HUDEP-2 (cell line): ENCODE measurements around the gene MEIOB.
"Not testable (repeated sequence)": the region's sequence is repeated elsewhere in the genome, so short reads cannot be mapped to it uniquely, and the experiment has no call there.

Experiments used
- DNase-seq, 76 experiments: peaks; one replicate each; lab custom pipeline; 2025; ENCODE audit not compliant: unreplicated experiment in 76 of 76; lab: John Stamatoyannopoulos, UW

Gene MEIOB

DNA sequence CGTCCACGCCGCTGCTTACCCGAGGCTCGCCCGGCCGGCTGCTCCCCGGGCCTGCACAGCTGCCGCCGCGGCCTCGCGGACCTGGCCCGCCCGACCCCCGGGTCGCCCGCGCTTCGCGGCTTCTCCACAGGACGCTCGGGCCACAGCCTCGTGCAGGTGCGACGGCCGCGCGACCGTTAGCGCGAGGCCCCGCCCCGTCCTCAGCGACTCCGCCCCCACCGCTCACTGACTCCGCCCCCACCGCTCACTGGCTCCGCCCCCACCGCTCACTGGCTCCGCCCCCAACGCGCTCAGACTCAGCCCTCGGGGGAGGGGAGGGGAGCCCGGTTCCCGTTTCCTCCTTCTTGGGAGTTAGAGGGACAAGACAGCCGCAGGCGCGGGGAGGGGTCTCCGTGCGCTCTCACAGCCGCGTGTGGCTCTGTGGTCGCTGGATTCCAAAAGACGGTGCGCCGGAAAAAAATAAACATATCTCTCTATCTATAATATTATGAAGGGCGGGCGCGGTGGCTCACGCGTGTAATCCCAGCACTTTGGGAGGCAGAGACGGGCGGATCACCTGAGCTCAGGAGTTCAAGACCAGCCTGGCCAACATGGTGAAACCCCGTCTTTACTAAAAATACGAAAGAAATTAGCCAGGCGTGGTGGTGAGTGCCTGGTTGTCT is at the start of gene MEIOB:
TSS of gene MEIOB (minus strand) at position 191 of the 662 bp plus-strand sequence. CDS start 3,989 bp downstream, outside the sequence.
- peak in 65 of 76 experiments; percentile 16 to 81 (median 58) for DNase-seq

DNA sequence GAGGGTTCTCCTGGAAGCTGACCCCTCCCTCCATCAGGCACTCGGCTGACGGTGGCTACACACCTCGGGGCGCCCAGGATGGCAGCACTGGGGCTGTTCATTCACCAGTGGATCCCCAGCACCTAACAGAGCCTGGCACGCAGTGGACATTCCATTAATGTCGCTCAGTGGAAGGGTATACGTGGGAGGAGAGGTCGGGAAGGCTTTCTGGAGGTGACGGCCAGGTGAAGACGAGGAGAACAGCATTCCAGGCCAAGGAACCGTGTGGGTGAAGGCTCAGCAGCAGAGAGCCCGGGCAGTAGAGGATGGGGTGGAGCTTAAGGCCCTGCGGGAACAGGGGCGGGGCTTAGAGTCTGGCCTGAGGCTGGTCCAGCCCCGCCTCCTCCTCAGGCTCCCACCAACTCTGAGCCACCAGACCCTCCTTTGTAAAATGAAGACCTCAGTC is 48.8 kb upstream of the MEIOB start:
- DNase-seq: peak in 42 of 76 experiments; percentile 6 to 69 (median 38)

- not testable (repeated sequence) for DNase-seq
Observed at GRCh38 chr16:1920122-1920521, 48.2 kb upstream of the MEIOB start.

DNA sequence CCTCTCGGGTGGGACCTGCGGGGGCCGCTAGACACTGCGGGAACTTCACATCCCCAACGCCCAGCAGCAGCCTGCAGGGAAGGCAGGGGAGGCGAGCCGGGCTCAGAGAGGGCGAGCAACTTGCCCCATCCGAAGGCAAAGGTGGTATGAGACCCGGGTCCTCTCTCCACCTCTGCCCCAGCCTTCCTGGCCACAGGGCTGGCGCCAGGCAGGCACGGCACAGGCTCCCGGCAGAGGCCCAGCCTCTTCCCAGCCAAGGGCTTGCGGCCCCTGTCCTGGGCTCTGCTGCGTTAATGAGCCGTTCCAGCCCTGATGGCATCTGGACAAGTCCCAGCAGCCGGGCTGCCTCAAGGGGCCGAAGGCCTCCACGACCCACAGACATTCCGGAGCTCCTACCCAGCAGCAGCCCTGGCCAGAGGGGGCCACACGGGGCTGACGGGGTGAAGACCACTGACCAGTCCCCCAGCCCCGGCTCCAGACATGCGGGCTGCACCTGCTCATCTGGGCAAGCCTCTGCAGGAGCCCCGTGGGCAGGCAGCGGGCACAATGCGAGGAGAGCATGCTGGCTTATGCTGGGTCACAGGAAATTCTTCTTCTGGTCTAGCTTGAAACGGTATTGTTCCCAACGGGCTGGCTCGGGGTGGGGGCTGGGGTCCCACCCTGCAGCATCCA is 47.5 kb upstream of the MEIOB start:
- no peak for DNase-seq

DNA sequence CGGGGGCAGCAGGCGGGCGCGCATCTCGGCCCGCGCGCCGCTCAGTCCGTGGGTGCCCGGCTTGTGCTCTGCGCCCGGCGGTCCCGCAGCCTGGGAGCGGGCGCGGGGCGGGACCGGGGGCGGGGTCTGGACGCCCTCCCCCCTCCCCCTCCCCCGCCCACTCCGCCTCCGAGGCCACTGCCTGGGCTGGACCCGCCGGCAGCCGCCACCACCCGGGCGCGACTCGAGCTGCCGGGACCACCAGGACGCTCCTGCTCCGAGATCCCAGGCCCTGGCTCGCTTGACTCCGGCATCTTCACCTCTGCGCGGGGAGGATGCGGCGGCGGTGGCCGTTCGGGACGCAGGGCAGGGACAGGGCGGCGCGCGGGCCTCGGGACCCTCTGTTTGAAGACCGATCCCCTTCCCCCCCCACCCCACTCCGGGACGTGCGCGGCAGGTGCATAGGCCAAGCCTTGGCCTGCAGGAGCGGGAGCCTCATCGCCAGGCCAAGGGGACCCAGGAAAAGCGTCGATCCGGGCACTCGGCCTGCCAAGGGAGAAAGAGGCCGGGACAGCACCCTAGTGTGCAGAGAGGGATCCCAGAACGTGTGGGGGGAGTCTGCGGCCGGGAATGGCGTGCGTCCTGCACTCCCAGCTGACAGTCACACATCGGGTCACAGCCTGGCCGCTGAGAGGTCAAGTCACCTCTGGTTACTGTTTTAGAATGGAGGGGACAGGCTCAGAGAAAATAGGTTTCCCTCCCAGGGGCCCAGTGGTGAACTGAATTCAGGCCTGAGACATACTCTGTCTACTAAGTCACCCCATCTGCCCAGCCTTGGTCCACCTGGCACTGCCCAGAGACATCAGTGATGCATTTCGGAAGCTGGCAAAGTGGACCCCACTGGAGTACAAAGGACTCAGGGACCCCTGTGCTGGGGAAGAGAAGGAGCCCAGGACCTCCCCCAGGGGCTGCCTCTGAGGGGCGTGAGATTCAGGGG is 46.7 kb upstream of the MEIOB start, which contains the start of gene HS3ST6:
TSS of gene HS3ST6 (minus strand) at position 65 of the 976 bp plus-strand sequence. CDS start 92 bp downstream, outside the sequence.
- DNase-seq: no peak

DNA sequence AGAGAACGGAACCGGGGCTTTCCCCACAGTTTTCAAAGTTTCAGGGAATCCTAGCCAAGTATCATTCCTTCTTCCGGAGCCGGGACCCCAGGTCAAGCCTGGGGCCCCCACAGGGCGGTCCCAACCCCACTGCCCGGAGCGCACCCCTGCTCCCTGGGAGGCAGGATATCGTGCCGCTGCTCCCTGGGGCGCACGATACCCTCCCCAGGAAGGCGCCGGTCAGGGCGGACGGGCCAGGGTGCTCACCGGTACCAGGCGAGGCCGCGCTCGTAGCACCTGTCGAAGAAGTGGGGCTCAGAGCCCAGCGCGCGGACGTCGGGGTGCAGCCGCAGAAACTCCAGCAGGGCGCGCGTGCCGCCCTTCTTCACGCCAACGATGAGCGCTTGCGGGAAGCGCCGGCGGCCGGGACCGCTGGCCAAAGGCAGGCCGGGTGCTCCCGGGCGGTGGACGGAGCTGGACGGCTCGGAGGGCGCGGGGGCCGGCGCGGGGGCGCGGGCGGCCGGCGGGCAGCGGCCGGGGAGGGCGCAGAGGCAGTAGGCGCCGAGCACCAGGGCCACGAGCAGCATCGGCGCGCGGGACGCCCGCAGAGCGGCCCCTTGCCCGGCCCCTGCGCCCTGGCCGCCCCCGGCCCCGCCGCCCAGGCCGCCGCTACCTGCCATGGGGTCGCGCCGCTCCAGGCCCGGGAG is 45.8 kb upstream of the MEIOB start:
- DNase-seq: no peak

- DNase-seq: no peak
Observed at GRCh38 chr16:1917056-1917664, 45.2 kb upstream of the MEIOB start.

DNA sequence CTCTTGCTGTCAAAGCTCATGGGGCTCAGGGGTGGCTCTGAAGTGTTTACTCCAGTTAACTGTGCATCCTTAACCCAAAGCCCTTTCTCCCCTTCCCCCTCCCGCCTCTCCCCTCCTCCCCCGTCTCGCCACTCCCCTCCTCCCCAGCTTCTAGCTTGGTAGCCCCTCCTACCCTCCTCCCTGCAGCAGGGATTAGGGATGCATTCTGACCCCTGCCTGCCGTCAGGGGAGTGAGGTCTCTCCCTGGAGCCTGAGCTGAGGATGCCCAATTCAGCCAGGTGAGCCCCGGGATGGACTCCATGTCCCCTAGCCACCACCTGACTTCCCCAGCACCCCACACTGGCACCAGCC is 44.7 kb upstream of the MEIOB start:
- no peak for DNase-seq

DNA sequence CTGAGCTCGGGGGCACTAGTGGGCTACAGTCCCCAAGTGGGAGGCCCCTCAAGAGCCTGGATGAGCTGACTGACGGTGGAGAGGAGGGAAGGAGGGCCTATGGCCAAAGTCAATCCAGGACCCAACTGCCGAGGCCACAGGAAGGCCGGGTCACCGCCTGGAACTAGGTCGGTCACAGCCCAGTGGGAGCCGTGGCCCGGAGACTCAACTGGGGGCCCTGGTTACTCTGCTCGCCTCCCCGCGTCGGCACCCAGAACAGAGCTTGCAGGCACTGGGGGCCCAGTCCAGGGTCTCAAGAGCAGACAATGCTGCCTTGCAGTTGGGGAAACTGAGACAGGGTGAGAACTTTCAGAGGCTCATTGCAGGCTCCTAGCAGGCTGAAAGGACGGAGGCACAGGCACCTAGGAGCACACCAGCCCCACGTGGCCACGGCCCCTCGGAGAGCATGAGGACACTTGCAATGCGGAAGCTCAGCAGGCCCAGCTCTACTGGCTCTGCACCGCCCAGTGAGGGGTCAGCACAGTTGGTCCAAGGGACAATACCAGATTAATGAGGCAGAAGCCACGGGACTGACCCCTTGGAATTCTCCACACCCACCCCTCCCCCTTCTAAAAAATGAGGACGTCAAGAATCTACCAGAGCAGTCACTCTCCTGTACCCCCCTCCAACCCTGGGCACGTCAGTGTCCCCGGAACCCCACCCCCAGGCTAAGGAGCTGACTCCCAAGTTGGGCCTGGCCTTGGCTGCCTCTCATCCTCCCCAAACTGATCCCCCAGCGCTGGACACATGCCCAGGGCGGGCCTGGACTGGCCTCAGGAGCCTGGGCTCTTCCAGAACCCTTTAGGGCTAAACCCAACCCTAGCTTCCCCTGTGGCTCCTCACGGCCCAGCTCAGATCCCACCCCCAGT is 44.0 kb upstream of the MEIOB start:
- no peak for DNase-seq

GRCh38 chr16:1914988-1915387 is 43.0 kb upstream of the MEIOB start:
- no peak for DNase-seq

GRCh38 chr16:1914084-1914608 is 42.2 kb upstream of the MEIOB start:
- DNase-seq: peak in 4 of 76 experiments; percentile 4 to 16 (median 10)

DNA sequence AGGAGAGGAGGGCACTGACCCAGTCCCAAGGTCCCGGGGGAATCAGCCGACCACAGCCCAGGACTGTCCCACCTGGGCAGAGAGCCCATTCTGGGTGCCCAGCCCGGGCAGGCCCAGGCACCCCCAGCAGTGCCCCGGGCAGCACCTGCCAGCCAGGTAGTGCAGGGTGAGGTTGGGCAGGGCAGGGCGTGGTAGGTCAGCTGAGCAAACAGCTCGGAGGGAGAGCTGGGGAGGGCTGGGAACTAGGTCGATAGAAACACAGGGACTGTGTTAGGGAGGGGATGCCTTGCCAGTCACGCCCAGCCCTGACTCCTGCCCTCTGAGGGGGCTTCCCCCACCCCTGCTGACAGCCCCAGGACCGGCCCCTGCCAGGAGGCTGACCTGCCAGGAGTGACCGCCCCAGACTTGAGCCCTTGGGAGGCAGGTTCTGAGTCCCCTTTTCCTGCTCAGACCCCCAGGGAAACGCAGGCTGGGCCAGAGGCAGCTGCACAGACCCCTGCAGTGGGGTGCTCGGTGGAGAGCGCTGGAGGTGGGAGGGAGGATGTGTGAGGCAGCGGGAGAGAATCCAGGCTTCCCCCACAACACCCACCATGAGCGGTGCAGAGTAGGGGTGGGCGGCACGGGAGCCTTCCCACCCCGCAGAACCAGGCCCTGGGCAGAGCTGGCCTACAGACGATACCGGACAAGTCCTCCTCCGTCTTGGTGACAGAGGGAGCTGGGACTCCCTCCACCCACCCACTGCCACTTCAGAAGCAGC is 41.5 kb upstream of the MEIOB start:
- no peak for DNase-seq

DNA sequence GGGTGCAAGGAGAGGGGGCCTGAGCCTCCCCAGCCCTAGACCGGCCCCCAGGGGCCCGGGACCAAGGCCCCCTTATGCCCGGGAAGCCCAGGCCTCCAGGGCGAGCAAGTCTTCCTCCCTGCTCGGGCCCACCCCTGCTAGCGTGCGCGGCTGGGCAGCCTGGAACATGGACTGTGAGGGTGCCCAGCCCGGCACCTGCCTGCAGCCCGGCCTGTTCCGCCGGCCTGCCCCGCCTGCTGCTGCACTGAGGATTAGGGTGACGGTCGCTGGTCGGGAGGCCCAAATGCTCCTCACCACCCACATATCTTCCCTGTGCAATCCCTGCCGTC is 40.2 kb upstream of the MEIOB start:
- DNase-seq: no peak

DNA sequence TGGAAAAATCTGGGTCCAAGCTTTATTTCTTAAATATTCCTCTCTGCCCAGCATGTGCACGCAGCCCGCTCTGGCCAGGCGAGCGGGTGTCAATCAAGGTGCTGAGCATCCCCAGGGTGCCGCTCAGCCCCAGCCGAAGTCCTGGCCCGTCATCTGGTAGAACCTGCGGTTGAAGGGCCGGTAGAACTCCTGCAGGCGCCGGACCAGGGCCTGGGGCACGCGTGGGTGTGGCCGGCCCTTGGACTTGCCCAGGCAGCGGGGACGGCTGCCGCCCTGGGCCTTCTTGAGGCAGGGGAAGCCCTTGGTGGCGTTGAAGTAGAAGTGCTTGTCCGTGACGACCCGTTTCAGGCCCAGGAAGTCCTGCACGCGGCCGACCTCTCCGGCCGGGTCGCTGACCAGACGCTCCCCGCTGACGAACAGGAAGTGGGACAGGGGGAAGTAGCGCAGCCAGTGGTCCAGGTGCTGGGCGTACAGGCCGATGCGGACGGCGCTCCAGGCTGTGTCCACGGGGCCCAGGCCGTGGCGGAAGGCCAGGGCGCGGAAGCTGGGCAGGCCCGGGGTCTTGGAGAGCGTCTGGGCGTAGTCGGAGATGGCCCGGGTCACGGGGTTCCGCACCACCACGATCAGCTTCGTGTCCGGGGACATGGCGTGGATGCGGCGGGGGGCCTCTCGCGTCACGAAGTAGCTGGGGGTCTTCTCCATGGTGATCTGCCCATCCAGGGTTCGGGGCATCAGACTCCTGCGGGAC is 39.7 kb upstream of the MEIOB start:
- no peak for DNase-seq

DNA sequence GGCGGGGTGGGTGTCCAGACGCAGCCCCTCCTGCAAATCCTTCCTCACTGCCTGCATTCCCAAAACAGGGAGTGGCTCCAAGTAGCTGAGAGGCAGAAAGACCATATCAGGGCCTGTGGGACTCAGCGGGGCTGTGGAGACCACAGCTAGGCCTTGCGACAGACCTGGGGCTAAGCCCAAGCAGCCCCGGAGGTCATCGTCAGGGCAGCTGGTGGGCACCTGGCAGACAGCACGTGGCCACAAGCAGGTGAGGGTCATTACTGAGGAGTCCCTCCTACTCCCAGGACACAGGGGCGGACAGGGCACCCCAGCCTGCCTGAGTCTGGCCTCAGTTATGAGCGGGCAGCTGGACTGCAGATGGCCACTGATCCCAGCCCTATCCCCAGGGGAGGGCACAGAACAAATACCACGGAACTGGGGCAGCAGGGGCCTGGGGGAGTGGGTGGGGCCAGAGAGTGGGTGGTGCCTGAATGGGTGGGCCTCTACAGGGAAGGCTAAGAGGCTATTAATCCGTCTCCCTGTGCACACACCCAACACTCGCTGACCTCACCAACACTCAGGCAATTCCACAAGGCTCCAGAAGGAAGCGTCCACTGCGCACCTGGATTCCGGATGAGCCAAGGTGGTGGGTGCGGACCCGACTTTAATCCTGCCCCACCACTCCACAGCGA is 37.7 kb upstream of the MEIOB start:
- no peak for DNase-seq

DNA sequence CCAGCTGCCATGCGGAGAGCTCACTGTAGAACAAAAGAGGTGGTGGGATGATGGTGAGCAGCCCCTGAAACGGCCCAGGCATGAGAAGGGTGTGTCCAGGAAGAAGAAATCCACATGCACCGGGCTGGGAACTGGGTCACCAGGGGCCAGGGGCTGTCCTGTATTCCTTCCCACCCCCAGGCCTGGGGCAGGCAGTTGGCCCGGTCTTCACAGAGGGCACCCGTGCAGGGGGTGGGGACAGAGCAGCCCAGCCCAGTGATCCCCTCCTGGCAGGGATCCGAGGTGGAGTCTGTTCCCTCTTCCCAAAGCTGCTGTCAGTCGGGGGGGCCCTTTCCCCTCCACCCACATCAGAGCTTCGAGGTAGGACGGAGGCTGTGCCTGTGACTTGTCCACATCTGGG is 37.0 kb upstream of the MEIOB start:
- DNase-seq: no peak

- no peak for DNase-seq
Observed at GRCh38 chr16:1908184-1908583, 36.2 kb upstream of the MEIOB start.
